Mesodermal cell (in vitro differentiated cells): ENCODE results near the gene PLXNC1.

ENCODE experiments used
- H3K27ac ChIP-seq: 2 replicates; pipeline ENCODE4 v1.7.0; 2013; ENCODE audit warnings: mild to moderate bottlenecking, low read depth, low read length, moderate library complexity; ENCODE audit not compliant: severe bottlenecking
- H3K36me3 ChIP-seq: 2 replicates; pipeline ENCODE4 v1.7.1; 2013; ENCODE audit warnings: mild to moderate bottlenecking, low read length, moderate library complexity; ENCODE audit not compliant: control insufficient read depth, insufficient read depth
- H3K4me1 ChIP-seq: one replicate; pipeline ENCODE4 v1.7.1; 2013; ENCODE audit warnings: mild to moderate bottlenecking, low read length; ENCODE audit not compliant: insufficient read depth, control insufficient read depth, poor library complexity, severe bottlenecking
- H3K4me3 ChIP-seq: 2 replicates; pipeline ENCODE4 v1.7.0; 2013; ENCODE audit warnings: low read length, control low read depth, mild to moderate bottlenecking; ENCODE audit not compliant: insufficient read depth, poor library complexity, severe bottlenecking; ENCODE audit errors: extremely low read depth
- H3K9me3 ChIP-seq: 2 replicates; pipeline ENCODE4 v1.7.1; 2013; ENCODE audit warnings: mild to moderate bottlenecking, low read length, moderate library complexity; ENCODE audit not compliant: control insufficient read depth
- WGBS, 2 experiments: methylation state at CpG; one replicate each; pipeline ENCODE4 v1.1.5; 2013; ENCODE audit warnings: missing lambda C conversion rate in 2 of 2; ENCODE audit not compliant: insufficient coverage in 2 of 2; 5-methylcytosine and 5-hydroxymethylcytosine counted together

The PLXNC1 gene

GRCh38 chr12:94191811-94192210 lies 43.4 kb downstream of the PLXNC1 start:
- Histone ChIP-seq H3K4me3 (no peak overlapping the region), H3K9me3 (no peaks in the 10 kb centered on the region), H3K4me1 (peaks cover under 1% of the 10 kb centered on the region), H3K27ac (no peak overlapping the region), H3K36me3 (peaks cover 15% of the 10 kb centered on the region)
- WGBS, 2 experiments = 100% methylated on average over 1 of the region's 1 CpG; no CpG with 5 or more reads in 1 of the 2 experiments

GRCh38 chr12:94192506-94192905 lies 44.1 kb downstream of the PLXNC1 start:
- H3K4me1 ChIP-seq = no peaks in the 10 kb centered on the region
- H3K9me3 ChIP-seq = no peaks in the 10 kb centered on the region
- no peak overlapping the region for H3K27ac ChIP-seq
- H3K4me3 ChIP-seq = no peak overlapping the region
- peaks cover 14% of the 10 kb centered on the region for H3K36me3 ChIP-seq

- Histone ChIP-seq H3K27ac (no peak overlapping the region), H3K4me1 (no peaks in the 10 kb centered on the region), H3K36me3 (peaks cover 14% of the 10 kb centered on the region), H3K4me3 (no peak overlapping the region), H3K9me3 (no peaks in the 10 kb centered on the region)
- 91% methylated on average over 3 of the region's 3 CpGs for WGBS, 2 experiments
Measured at GRCh38 chr12:94193168-94193567, 44.8 kb downstream of the PLXNC1 start.

GRCh38 chr12:94195483-94195882 lies 47.1 kb downstream of the PLXNC1 start:
- Histone ChIP-seq H3K27ac (no peak overlapping the region), H3K4me1 (no peaks in the 10 kb centered on the region), H3K36me3 (peaks cover 14% of the 10 kb centered on the region), H3K9me3 (no peaks in the 10 kb centered on the region), H3K4me3 (no peak overlapping the region)
- 92 to 98% methylated on average over 6 of the region's 6 CpGs for WGBS, 2 experiments

GRCh38 chr12:94198469-94198868 lies 50.1 kb downstream of the PLXNC1 start:
- Histone ChIP-seq H3K4me1 (no peaks in the 10 kb centered on the region), H3K27ac (no peak overlapping the region), H3K9me3 (no peaks in the 10 kb centered on the region), H3K4me3 (no peak overlapping the region), H3K36me3 (no peaks in the 10 kb centered on the region)
- 80 to 100% methylated on average over 2 of the region's 5 CpGs for WGBS, 2 experiments

GRCh38 chr12:94198872-94199271 lies 50.5 kb downstream of the PLXNC1 start:
- WGBS, 2 experiments = 78 to 85% methylated on average over 5 to 7 of the region's 9 CpGs
- H3K4me1 ChIP-seq = no peaks in the 10 kb centered on the region
- no peak overlapping the region for H3K27ac ChIP-seq
- H3K4me3 ChIP-seq = no peak overlapping the region
- H3K9me3 ChIP-seq = no peaks in the 10 kb centered on the region
- no peaks in the 10 kb centered on the region for H3K36me3 ChIP-seq

- WGBS, 2 experiments = 100% methylated on average over 1 of the region's 5 CpGs
- Histone ChIP-seq H3K4me3 (no peak overlapping the region), H3K36me3 (no peaks in the 10 kb centered on the region), H3K9me3 (no peaks in the 10 kb centered on the region), H3K4me1 (peaks cover 7% of the 10 kb centered on the region), H3K27ac (no peak overlapping the region)
Measured at GRCh38 chr12:94200069-94200468, 51.7 kb downstream of the PLXNC1 start.

- Histone ChIP-seq H3K27ac (no peak overlapping the region), H3K36me3 (no peaks in the 10 kb centered on the region), H3K9me3 (no peaks in the 10 kb centered on the region), H3K4me1 (peaks cover 9% of the 10 kb centered on the region), H3K4me3 (no peak overlapping the region)
- WGBS, 2 experiments = 90 to 100% methylated on average over 1 of the region's 1 CpG
Measured at GRCh38 chr12:94200695-94201094, 52.3 kb downstream of the PLXNC1 start.

- WGBS, 2 experiments = 92 to 95% methylated on average over 5 to 7 of the region's 7 CpGs
- no peaks in the 10 kb centered on the region for H3K36me3 ChIP-seq
- H3K9me3 ChIP-seq = no peaks in the 10 kb centered on the region
- H3K4me3 ChIP-seq = no peak overlapping the region
- peaks cover 10% of the 10 kb centered on the region for H3K4me1 ChIP-seq
- no peak overlapping the region for H3K27ac ChIP-seq
Measured at GRCh38 chr12:94202245-94203180, 54.1 kb downstream of the PLXNC1 start.

- H3K27ac ChIP-seq = no peak overlapping the region
- no peaks in the 10 kb centered on the region for H3K36me3 ChIP-seq
- no peak overlapping the region for H3K4me3 ChIP-seq
- H3K4me1 ChIP-seq = peaks cover 17% of the 10 kb centered on the region
- WGBS, 2 experiments = 44 to 50% methylated on average over 2 of the region's 2 CpGs
- H3K9me3 ChIP-seq = no peaks in the 10 kb centered on the region
Measured at GRCh38 chr12:94203181-94203546, 54.8 kb downstream of the PLXNC1 start.

GRCh38 chr12:94203796-94204195 lies 55.4 kb downstream of the PLXNC1 start:
- no peak overlapping the region for H3K27ac ChIP-seq
- WGBS, 2 experiments = 95 to 100% methylated on average over 3 of the region's 5 CpGs
- no peaks in the 10 kb centered on the region for H3K36me3 ChIP-seq
- no peaks in the 10 kb centered on the region for H3K9me3 ChIP-seq
- H3K4me3 ChIP-seq = no peak overlapping the region
- peaks cover 18% of the 10 kb centered on the region for H3K4me1 ChIP-seq
